Upper lobe of left lung (tissue), 6 donors: Measurements from ENCODE around the gene FBF1. TPM values are rescaled to one million over a fixed set of nuclear protein-coding genes. Genes with fewer than 3 reads are reported as not detected.

Source experiments
- ATAC-seq, 2 donors: fragments of 200-7000 bp; cut with Tn5 transposase; one replicate each; pipeline ENCODE4 v1.9.1; 2022; ENCODE audit warnings: mild to moderate bottlenecking in 2 of 2, moderate library complexity in 2 of 2; ENCODE audit not compliant: low FRiP score in 2 of 2
- DNase-seq, 2 donors: peaks; one replicate each; pipeline ENCODE4 v3.0.0-alpha.2; 2019 to 2020
- H3K27ac ChIP-seq, 4 donors: fragments of 200-600 bp; sonication (generic); one replicate each; pipeline ENCODE4 v1.5.1; 2016 to 2019
- H3K27me3 ChIP-seq, 4 donors: fragments of 200-600 bp; sonication (generic); one replicate each; pipeline ENCODE4 v1.5.1; 2017 to 2019
- H3K36me3 ChIP-seq, 4 donors: fragments of 200-600 bp; sonication (generic); one replicate each; pipeline ENCODE4 v1.5.1; 2016 to 2019
- H3K4me1 ChIP-seq, 4 donors: fragments of 200-600 bp; sonication (generic); one replicate each; pipeline ENCODE4 v1.5.1; 2018 to 2019
- H3K4me3 ChIP-seq, 4 donors: fragments of 200-600 bp; sonication (generic); one replicate each; pipeline ENCODE4 v1.5.1; 2017 to 2019; ENCODE audit warnings: mild to moderate bottlenecking in 2 of 4, moderate library complexity in 1 of 4
- H3K9me3 ChIP-seq, 4 donors: fragments of 200-600 bp; sonication (generic); one replicate each; pipeline ENCODE4 v1.5.1; 2018 to 2019
- CTCF ChIP-seq, 6 experiments: fragments of 450-650 bp in 4 of 6; fragments of 200-600 bp in 2 of 6; sonication (generic) in 2 of 6; IDR thresholded peaks; one replicate each; pipeline ENCODE4 v1.5.1; 2016 to 2019; ENCODE audit warnings: antibody characterized with exemption in 6 of 6
- EP300 ChIP-seq, 4 donors: sonication (generic); formaldehyde crosslinking; IDR thresholded peaks; one replicate each; pipeline ENCODE4 v1.5.1; 2017; ENCODE audit warnings: antibody characterized with exemption in 4 of 4, control low read depth in 2 of 4
- POLR2A ChIP-seq, 4 donors: fragments of 450-650 bp; IDR thresholded peaks; one replicate each; pipeline ENCODE4 v1.5.1; 2016 to 2017; ENCODE audit warnings: antibody characterized with exemption in 4 of 4, mild to moderate bottlenecking in 2 of 4
- POLR2AphosphoS5 ChIP-seq, 2 donors: sonication (generic); formaldehyde crosslinking; IDR thresholded peaks; one replicate each; pipeline ENCODE4 v1.5.1; 2017; ENCODE audit warnings: antibody characterized with exemption in 2 of 2
- WGBS, 2 donors: methylation state at CpG; one replicate each; pipeline ENCODE4 v1.1.5; 2017 to 2018; 5-methylcytosine and 5-hydroxymethylcytosine counted together
- total RNA-seq, 6 donors: library from RNA; depleted of rRNA in 4 of 6; stranded (reverse); fragments of >200 nt in 4 of 6; gene quantifications; one replicate each; pipeline versions ENCODE4 v1.1.0 to v1.2.1, GENCODE V29; 2016 to 2021
- donor health status: DM: no; HTN: no; CAD: no; lungs with moderate emphysema.
- donor health status: DM: no; HTN: yes; CAD: no; lungs with severe emphysema.

The FBF1 gene
- total RNA-seq, 6 donors from 2014 or later, result 9.3 to 66.0 (median 14.3) TPM

GRCh38 chr17:75895370-75896155 lies 45.3 kb downstream of the FBF1 start:
- no peaks in the 10 kb centered on the region for H3K9me3 ChIP-seq
- peaks cover 21 to 34% (median 24%) of the 10 kb centered on the region in 4 donors for H3K4me1 ChIP-seq
- no peaks in the 10 kb centered on the region for H3K27me3 ChIP-seq
- 22 to 44% methylated on average over 17 to 27 of the region's 28 CpGs for WGBS, 2 donors
- DNase-seq (peak in 1 of 2 donors; percentile 20), ATAC-seq (peak in 1 of 2 donors; percentile 0)
- peaks cover 20 to 52% (median 44%) of the 10 kb centered on the region in 4 donors for H3K36me3 ChIP-seq
- TF ChIP-seq POLR2A (IDR thresholded peaks at IDR 0.05) (no peak), POLR2AphosphoS5 (IDR thresholded peaks at IDR 0.05) (peak in 1 of 2 donors; percentile 26), CTCF (IDR thresholded peaks at IDR 0.05) (peak in 2 of 6 experiments; percentile 41 to 57)
- peak overlapping the region; percentile 90 to 94 (median 94) for H3K27ac ChIP-seq
- H3K4me3 ChIP-seq, result peak overlapping the region; percentile 26 to 97 (median 76)

GRCh38 chr17:75894049-75894733 lies 46.7 kb downstream of the FBF1 start:
- TF ChIP-seq POLR2A (IDR thresholded peaks at IDR 0.05), result no peak
- TF ChIP-seq CTCF (IDR thresholded peaks at IDR 0.05), result no peak
- no peak for TF ChIP-seq POLR2AphosphoS5 (IDR thresholded peaks at IDR 0.05)
- TF ChIP-seq EP300 (IDR thresholded peaks at IDR 0.05), result no peak
- Histone ChIP-seq H3K27me3 (no peaks in the 10 kb centered on the region), H3K4me3 (no peak overlapping the region), H3K4me1 (peaks cover 21 to 34% (median 24%) of the 10 kb centered on the region in 4 donors), H3K36me3 (peaks cover 11 to 51% (median 39%) of the 10 kb centered on the region in 4 donors), H3K27ac (no peak overlapping the region), H3K9me3 (no peaks in the 10 kb centered on the region)
- ATAC-seq (no peak), DNase-seq (no peak)
- WGBS, 2 donors, result 88 to 93% methylated on average over 22 of the region's 22 CpGs

- no peak for ATAC-seq
- TF ChIP-seq POLR2AphosphoS5 (IDR thresholded peaks at IDR 0.05) (no peak), CTCF (IDR thresholded peaks at IDR 0.05) (no peak), POLR2A (IDR thresholded peaks at IDR 0.05) (no peak), EP300 (IDR thresholded peaks at IDR 0.05) (no peak)
- H3K27me3 ChIP-seq, result no peaks in the 10 kb centered on the region
- no peak overlapping the region for H3K4me3 ChIP-seq
- no peak for DNase-seq
- peaks cover 21 to 34% (median 24%) of the 10 kb centered on the region in 4 donors for H3K4me1 ChIP-seq
- H3K36me3 ChIP-seq, result peaks cover 5 to 45% (median 33%) of the 10 kb centered on the region in 4 donors
- H3K27ac ChIP-seq, result no peak overlapping the region
- no peaks in the 10 kb centered on the region for H3K9me3 ChIP-seq
- WGBS, 2 donors, result 91 to 96% methylated on average over 12 to 18 of the region's 18 CpGs
These were observed 47.4 kb downstream of the FBF1 start for GRCh38 chr17:75893305-75894048.

GRCh38 chr17:75892556-75893224 lies 48.2 kb downstream of the FBF1 start:
- Histone ChIP-seq H3K4me3 (no peak overlapping the region), H3K27ac (no peak overlapping the region), H3K4me1 (peaks cover 21 to 34% (median 24%) of the 10 kb centered on the region in 4 donors), H3K27me3 (no peaks in the 10 kb centered on the region), H3K9me3 (no peaks in the 10 kb centered on the region), H3K36me3 (peaks cover 5 to 40% (median 26%) of the 10 kb centered on the region in 4 donors)
- no peak for TF ChIP-seq POLR2A (IDR thresholded peaks at IDR 0.05)
- no peak for TF ChIP-seq POLR2AphosphoS5 (IDR thresholded peaks at IDR 0.05)
- TF ChIP-seq EP300 (IDR thresholded peaks at IDR 0.05), result no peak
- TF ChIP-seq CTCF (IDR thresholded peaks at IDR 0.05), result no peak
- no peak for ATAC-seq
- 98 to 100% methylated on average over 3 to 12 of the region's 16 CpGs for WGBS, 2 donors
- peak in 1 of 2 donors; percentile 75 for DNase-seq
